GM12865 (cell line): ENCODE data around the gene RHBDD1.

Source experiments
- DNase-seq: peaks from one replicate; pipeline ENCODE4 v3.0.0; 2010; ENCODE audit warnings: low read depth
- H3K4me3 ChIP-seq: 2 replicates; pipeline ENCODE4 v1.5.1; 2011; ENCODE audit warnings: mild to moderate bottlenecking, low read depth, low read length, control low read depth
- TF ChIP-seq, protein P1 (sequence below): IDR thresholded peaks from 2 replicates; pipeline ENCODE4 v1.5.1; 2011; ENCODE audit warnings: low read length, control low read depth, low read depth, inconsistent platforms; ENCODE audit not compliant: insufficient read depth; ENCODE audit errors: missing control alignments

Gene RHBDD1

DNA sequence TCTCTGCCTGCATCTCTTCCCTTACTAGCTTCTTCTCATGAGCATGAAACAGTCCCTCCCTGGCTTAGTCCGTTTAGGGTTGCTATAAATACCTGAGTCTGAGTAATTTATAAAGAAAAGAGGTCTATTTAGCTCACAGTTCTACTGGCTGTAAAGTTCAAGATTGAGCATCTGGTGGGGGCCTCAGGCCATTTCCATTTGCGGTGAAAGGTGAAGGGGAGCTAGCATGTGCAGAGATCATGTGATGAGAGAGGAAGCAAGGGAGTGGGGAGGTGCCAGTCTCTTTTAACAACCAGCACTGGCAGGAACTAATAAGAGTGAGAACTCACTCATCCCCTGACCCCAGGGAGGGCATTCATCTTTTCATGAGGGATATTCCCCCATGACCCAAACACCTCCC, 26.8 kb downstream of the RHBDD1 start:
- TF ChIP-seq, protein P1, sequence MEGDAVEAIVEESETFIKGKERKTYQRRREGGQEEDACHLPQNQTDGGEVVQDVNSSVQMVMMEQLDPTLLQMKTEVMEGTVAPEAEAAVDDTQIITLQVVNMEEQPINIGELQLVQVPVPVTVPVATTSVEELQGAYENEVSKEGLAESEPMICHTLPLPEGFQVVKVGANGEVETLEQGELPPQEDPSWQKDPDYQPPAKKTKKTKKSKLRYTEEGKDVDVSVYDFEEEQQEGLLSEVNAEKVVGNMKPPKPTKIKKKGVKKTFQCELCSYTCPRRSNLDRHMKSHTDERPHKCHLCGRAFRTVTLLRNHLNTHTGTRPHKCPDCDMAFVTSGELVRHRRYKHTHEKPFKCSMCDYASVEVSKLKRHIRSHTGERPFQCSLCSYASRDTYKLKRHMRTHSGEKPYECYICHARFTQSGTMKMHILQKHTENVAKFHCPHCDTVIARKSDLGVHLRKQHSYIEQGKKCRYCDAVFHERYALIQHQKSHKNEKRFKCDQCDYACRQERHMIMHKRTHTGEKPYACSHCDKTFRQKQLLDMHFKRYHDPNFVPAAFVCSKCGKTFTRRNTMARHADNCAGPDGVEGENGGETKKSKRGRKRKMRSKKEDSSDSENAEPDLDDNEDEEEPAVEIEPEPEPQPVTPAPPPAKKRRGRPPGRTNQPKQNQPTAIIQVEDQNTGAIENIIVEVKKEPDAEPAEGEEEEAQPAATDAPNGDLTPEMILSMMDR = no peak
- no peak overlapping the region for H3K4me3 ChIP-seq
- DNase-seq = peak; percentile 54

DNA sequence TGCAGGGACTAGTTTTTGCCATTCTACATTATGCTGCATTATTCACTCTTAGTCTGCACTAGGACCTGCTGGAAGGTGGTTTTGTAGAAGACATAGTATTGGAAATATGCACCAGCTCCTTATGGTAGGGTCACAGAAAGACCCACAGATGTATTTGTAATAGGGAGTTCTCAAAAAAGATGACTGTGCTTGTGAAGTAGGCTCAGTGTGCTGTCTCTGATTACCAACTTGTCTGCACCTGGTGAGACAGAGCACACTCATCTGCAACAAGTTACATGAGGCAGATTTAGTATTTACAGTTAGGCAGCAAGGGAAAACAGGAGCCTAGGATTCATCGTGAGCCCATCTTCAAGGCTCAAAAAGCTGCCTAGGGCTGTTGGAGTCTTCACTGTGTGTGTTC, 29.4 kb downstream of the RHBDD1 start:
- no peak for DNase-seq
- TF ChIP-seq, protein P1 = no peak
- H3K4me3 ChIP-seq = no peak overlapping the region

DNA sequence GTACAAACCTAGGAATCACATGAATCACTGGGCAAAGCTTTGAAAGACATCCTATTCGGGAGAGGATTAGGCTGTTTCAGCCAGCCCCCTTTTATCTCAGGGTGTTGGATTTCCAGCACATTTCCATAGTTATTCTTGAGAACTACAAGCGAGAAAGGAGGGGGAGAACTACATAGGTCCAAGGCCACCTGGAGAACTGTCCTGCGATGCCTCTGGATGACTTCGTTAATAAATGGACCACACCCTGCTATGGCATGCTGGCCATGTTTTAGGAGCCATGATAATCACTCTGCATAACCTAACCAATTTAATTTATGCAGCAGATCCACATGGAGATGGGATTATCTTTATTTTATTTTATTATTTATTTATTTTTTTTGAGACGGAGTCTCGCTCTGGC, 29.9 kb downstream of the RHBDD1 start:
- no peak overlapping the region for H3K4me3 ChIP-seq
- no peak for DNase-seq
- TF ChIP-seq, protein P1 = no peak

DNA sequence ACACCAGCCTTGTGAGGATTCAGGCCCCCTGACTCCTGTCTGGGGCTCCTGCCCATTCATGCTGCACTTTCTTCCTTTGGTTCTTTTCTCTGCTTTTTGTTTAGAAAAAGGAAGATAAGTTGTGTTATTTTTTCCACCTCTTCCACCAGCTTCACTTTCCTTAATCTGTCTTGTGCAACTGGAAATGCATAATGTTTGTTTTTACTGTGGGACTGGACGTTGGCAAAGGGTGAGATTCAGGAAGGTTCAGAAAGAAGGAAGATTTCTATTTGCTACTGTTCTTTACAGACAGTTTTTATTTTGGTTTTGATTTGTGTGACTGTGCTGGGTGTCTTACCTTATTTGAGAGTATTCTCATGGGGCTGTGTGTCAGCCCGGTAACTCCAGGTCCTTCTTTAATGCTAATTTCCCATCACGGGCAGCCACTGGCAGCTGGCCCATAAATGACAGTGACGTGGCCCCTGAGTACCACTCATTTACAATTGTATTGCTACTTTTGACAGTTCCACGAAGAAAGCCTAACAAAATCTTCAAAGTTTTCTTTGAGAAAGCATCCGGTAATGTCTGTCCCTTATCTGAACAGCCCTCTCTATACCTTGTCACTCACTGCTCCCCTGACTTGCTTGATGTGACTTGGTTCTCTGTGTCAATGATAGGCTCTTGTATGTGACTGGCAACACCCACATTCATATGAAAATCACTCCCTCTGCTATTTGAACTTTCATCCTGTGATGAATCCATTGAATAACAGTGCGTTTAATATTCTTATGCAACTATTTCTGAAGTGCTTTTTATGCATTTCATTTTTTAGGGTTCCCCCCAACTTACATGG, 32.7 kb downstream of the RHBDD1 start:
- no peak overlapping the region for H3K4me3 ChIP-seq
- no peak for DNase-seq

DNA sequence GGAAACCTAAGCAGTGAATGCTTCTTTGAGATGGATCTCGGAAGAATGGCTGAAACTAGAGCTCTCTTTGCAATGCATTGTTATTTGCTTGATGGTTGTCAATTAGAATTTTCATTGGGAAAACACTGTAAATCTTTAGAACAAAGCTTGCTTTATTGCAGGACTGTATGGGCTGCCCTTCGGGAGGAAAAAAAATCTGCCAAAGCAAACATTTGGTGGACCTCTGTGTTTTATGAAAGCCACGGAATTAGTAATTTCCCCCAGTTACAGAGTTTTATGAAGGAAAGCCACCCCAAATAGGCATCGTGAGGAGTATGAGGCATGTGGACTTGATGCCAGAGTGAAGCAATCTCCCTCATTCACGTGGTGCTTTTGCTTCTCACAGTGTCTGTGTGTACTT, 33.5 kb downstream of the RHBDD1 start:
- no peak for DNase-seq
- TF ChIP-seq, protein P1 = no peak
- no peak overlapping the region for H3K4me3 ChIP-seq

More for the DNA sequence above, 32.7 kb downstream of the RHBDD1 start:
- TF ChIP-seq, protein P1 = no peak

DNA sequence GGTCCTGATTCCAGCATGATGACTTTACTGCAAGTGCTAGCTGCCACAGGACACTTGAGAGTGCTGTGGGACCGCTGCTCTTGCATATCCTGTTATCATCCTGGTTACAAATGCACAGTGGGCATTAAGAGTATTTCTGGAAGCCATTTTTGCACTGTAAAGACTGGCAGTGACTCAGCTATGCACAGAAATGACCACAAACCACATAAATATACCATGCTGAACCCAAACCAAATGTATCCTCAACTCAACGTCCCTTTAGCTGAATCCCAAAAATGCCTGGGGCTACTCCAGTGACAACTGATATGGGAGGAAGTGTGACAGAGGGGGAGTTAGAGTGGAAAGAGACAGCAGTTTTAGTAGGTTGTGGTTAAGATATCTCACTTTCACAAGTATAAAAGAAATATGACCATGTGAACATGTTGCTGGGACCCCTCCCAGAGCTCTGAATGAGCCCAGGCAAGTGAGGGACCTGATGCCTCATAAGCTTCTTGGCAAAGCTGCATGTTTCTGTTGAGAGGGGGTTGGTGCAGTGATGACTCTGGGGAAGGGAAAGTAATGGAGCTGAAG, 37.3 kb downstream of the RHBDD1 start:
- TF ChIP-seq, protein P1 = no peak
- peak; percentile 33 for DNase-seq
- no peak overlapping the region for H3K4me3 ChIP-seq
